ENCODE results near the gene PLEKHG5. TPM values are rescaled to one million over a fixed set of nuclear protein-coding genes. Genes with fewer than 3 reads are reported as not detected.
"Not testable (repeated sequence)": the region's sequence is repeated elsewhere in the genome, so short reads cannot be mapped to it uniquely, and the experiment has no call there.

PLEKHG5 gene
- total and polyA plus RNA-seq, 10 of the 15 experiments (the other 5 are each of a cell fraction or from before 2014, with no cell fraction given) = 0.04 to 1.1 (median 0.18) TPM; not detected in 1

GRCh38 chr1:6446665-6447015 is 44.8 kb downstream of the PLEKHG5 start:
- H3K27ac ChIP-seq (ENCODE audit: control insufficient read depth, insufficient read depth) = no peak overlapping the region
- no peaks in the 10 kb centered on the region for H3K36me3 ChIP-seq (ENCODE audit: control insufficient read depth in 2 of 2, insufficient read depth in 2 of 2, low read length in 1 of 2)
- H3K4me3 ChIP-seq = no peak overlapping the region
- no peak overlapping the region for H3K4me2 ChIP-seq (ENCODE audit: control insufficient read depth, insufficient read depth)
- no TSS peak for BruUV-seq (replicated peaks)
- 45% methylated on average over 4 of the region's 4 CpGs for WGBS (ENCODE audit: insufficient coverage, insufficient replicate concordance, low lambda C conversion rate, missing lambda C conversion rate)
- no peaks in the 10 kb centered on the region; the same call in 1 of the 2 replicates for H3K4me1 ChIP-seq (ENCODE audit: control insufficient read depth, insufficient read depth, low read length)
- ChIA-PET SMC1A (ENCODE audit: uncharacterized antibody, unreplicated experiment) (no interaction called here), CTCF (interaction anchor here (0.5 to 1.5 kb wide), 2 partner anchors 43 to 453 kb away, joined by 3 to 5 read pairs; no protein-coding TSS in a partner anchor), RAD21 (ENCODE audit: unreplicated experiment) (no interaction called here), POLR2A (no interaction called here)
- FAIRE-seq = no peak
- peaks cover 5 to 6% of the 10 kb centered on the region in 2 experiments; a peak in 3 of 4 replicates for H3K27me3 ChIP-seq (replicated peaks in 1 of 2; ENCODE audit: control insufficient read depth in 2 of 2, insufficient read depth in 2 of 2, low read length in 1 of 2)
- no peaks in the 10 kb centered on the region for H3K9me3 ChIP-seq (replicated peaks; ENCODE audit: control insufficient read depth, insufficient read depth, low read length)
- intact Hi-C loops (cut with micrococcal nuclease; ENCODE audit: unreplicated experiment) = no loop called here
- H2AFZ ChIP-seq (ENCODE audit: control insufficient read depth, low read depth, low read length) = no peak overlapping the region
- no peak for DNase-seq (ENCODE audit: low read depth, low spot score)
- no peaks in the 10 kb centered on the region for H4K20me1 ChIP-seq (ENCODE audit: control insufficient read depth, insufficient read depth)
- H3K9ac ChIP-seq (ENCODE audit: control insufficient read depth, insufficient read depth, low read length) = no peak overlapping the region
- H3K79me2 ChIP-seq (ENCODE audit: control insufficient read depth, insufficient read depth, low read length) = no peaks in the 10 kb centered on the region
- in situ Hi-C loops (cut with MboI) = no loop called here
- no peak for TF ChIP-seq JUNB (IDR thresholded peaks at IDR 0.05)
- ATAC-seq = no peak

- FAIRE-seq; H2AFZ ChIP-seq (ENCODE audit: control insufficient read depth, low read depth, low read length); intact Hi-C loops (cut with micrococcal nuclease; ENCODE audit: unreplicated experiment); POLR2A ChIA-PET; ATAC-seq; H3K4me1 ChIP-seq (ENCODE audit: control insufficient read depth, insufficient read depth, low read length); DNase-seq (ENCODE audit: low read depth, low spot score); H3K27ac ChIP-seq (ENCODE audit: control insufficient read depth, insufficient read depth); RAD21 ChIA-PET (ENCODE audit: unreplicated experiment); H3K4me3 ChIP-seq; H3K9me3 ChIP-seq (replicated peaks; ENCODE audit: control insufficient read depth, insufficient read depth, low read length); H3K9ac ChIP-seq (ENCODE audit: control insufficient read depth, insufficient read depth, low read length); BruUV-seq (replicated peaks); H3K79me2 ChIP-seq (ENCODE audit: control insufficient read depth, insufficient read depth, low read length); H4K20me1 ChIP-seq (ENCODE audit: control insufficient read depth, insufficient read depth); H3K4me2 ChIP-seq (ENCODE audit: control insufficient read depth, insufficient read depth); in situ Hi-C loops (cut with MboI); H3K27me3 ChIP-seq (replicated peaks in 1 of 2; ENCODE audit: control insufficient read depth in 2 of 2, insufficient read depth in 2 of 2, low read length in 1 of 2); H3K36me3 ChIP-seq (ENCODE audit: control insufficient read depth in 2 of 2, insufficient read depth in 2 of 2, low read length in 1 of 2): not testable (repeated sequence)
- ChIA-PET SMC1A (ENCODE audit: uncharacterized antibody, unreplicated experiment) (interaction anchor here (1.6 kb wide), 1 partner anchor 20 kb away, joined by 3 read pairs; the partner anchor contains the start of gene TNFRSF25), CTCF (interaction anchor here (0.6 to 1.1 kb wide), 2 partner anchors 23 to 32 kb away, joined by 3 read pairs; no protein-coding TSS in a partner anchor)
- 6% methylated on average over 2 of the region's 4 CpGs for WGBS (ENCODE audit: insufficient coverage, insufficient replicate concordance, low lambda C conversion rate, missing lambda C conversion rate)
Measured at GRCh38 chr1:6445929-6446328, 45.5 kb downstream of the PLEKHG5 start.

Data from GM12878 (cell line).